ENCODE measurements around the gene EML4. TPM values are rescaled to one million over a fixed set of nuclear protein-coding genes. Genes with fewer than 3 reads are reported as not detected.
A peak's percentile ranks its signal among the peaks of the same experiment; 100 is the strongest.

Gene EML4
- total and polyA plus RNA-seq, 2 of the 13 experiments (the other 11 are each of a cell fraction or from before 2014, with no cell fraction given): 243 to 476 TPM

DNA sequence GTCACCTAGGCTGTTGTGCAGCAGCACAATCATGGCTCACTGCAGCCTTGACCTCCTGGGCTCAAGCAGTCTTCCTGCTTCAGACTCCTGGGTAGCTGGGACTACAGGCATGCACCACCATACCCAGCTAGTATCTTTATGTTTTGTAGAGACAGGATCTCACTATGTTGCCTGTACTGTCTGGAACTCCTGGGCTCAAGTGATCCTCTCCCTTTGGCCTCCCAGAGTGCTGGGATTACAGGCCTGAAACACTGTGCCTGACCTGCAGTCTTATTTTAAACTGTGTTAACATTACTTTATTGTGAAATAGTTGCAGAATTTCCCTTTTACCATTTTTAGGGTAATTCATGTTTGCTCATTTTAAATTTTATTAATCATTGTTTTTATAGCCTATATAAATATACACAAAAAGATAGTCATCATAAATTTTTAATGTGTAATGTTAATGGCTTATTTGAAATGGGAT is 24.6 kb downstream of the EML4 start (continued):
- TF ChIP-seq, protein P1, sequence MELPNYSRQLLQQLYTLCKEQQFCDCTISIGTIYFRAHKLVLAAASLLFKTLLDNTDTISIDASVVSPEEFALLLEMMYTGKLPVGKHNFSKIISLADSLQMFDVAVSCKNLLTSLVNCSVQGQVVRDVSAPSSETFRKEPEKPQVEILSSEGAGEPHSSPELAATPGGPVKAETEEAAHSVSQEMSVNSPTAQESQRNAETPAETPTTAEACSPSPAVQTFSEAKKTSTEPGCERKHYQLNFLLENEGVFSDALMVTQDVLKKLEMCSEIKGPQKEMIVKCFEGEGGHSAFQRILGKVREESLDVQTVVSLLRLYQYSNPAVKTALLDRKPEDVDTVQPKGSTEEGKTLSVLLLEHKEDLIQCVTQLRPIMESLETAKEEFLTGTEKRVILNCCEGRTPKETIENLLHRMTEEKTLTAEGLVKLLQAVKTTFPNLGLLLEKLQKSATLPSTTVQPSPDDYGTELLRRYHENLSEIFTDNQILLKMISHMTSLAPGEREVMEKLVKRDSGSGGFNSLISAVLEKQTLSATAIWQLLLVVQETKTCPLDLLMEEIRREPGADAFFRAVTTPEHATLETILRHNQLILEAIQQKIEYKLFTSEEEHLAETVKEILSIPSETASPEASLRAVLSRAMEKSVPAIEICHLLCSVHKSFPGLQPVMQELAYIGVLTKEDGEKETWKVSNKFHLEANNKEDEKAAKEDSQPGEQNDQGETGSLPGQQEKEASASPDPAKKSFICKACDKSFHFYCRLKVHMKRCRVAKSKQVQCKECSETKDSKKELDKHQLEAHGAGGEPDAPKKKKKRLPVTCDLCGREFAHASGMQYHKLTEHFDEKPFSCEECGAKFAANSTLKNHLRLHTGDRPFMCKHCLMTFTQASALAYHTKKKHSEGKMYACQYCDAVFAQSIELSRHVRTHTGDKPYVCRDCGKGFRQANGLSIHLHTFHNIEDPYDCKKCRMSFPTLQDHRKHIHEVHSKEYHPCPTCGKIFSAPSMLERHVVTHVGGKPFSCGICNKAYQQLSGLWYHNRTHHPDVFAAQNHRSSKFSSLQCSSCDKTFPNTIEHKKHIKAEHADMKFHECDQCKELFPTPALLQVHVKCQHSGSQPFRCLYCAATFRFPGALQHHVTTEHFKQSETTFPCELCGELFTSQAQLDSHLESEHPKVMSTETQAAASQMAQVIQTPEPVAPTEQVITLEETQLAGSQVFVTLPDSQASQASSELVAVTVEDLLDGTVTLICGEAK (IDR thresholded peaks at IDR 0.05): no peak
- TF ChIP-seq, protein P1 (CRISPR knock-in tag; IDR thresholded peaks at IDR 0.05): no peak
- TF ChIP-seq, protein P2, sequence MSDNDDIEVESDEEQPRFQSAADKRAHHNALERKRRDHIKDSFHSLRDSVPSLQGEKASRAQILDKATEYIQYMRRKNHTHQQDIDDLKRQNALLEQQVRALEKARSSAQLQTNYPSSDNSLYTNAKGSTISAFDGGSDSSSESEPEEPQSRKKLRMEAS (IDR thresholded peaks at IDR 0.05): 0 out of 2 replicates have a peak, but pooled peaks have one; percentile 11
- TF ChIP-seq PRPF4 (IDR thresholded peaks at IDR 0.05; ENCODE audit: low read depth, low read length, poor library complexity, severe bottlenecking): no peak
- TF ChIP-seq ISL2 (CRISPR knock-in tag; IDR thresholded peaks at IDR 0.05): no peak
- TF ChIP-seq CEBPB (IDR thresholded peaks at IDR 0.05; ENCODE audit: borderline replicate concordance, low read depth, low read length): peak; percentile 82
- TF ChIP-seq, protein P3, sequence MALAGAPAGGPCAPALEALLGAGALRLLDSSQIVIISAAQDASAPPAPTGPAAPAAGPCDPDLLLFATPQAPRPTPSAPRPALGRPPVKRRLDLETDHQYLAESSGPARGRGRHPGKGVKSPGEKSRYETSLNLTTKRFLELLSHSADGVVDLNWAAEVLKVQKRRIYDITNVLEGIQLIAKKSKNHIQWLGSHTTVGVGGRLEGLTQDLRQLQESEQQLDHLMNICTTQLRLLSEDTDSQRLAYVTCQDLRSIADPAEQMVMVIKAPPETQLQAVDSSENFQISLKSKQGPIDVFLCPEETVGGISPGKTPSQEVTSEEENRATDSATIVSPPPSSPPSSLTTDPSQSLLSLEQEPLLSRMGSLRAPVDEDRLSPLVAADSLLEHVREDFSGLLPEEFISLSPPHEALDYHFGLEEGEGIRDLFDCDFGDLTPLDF (CRISPR knock-in tag; IDR thresholded peaks at IDR 0.05): no peak
- TF ChIP-seq MED1 (CRISPR knock-in tag; IDR thresholded peaks at IDR 0.05): peak; percentile 84
- TF ChIP-seq ZFP36 (IDR thresholded peaks at IDR 0.05; ENCODE audit: borderline replicate concordance, low read depth, low read length, partially characterized antibody): no peak
- TF ChIP-seq TEAD3 (CRISPR knock-in tag; optimal IDR thresholded peaks at IDR 0.05; ENCODE audit: borderline replicate concordance): peak; percentile 65
- TF ChIP-seq ZBTB38 (CRISPR knock-in tag; IDR thresholded peaks at IDR 0.05): 0 out of 2 replicates have a peak, but pooled peaks have one; percentile 28
- TF ChIP-seq ZNF44 (CRISPR knock-in tag; IDR thresholded peaks at IDR 0.05): 0 out of 2 replicates have a peak, but pooled peaks have one; percentile 49
- TF ChIP-seq, protein P4, sequence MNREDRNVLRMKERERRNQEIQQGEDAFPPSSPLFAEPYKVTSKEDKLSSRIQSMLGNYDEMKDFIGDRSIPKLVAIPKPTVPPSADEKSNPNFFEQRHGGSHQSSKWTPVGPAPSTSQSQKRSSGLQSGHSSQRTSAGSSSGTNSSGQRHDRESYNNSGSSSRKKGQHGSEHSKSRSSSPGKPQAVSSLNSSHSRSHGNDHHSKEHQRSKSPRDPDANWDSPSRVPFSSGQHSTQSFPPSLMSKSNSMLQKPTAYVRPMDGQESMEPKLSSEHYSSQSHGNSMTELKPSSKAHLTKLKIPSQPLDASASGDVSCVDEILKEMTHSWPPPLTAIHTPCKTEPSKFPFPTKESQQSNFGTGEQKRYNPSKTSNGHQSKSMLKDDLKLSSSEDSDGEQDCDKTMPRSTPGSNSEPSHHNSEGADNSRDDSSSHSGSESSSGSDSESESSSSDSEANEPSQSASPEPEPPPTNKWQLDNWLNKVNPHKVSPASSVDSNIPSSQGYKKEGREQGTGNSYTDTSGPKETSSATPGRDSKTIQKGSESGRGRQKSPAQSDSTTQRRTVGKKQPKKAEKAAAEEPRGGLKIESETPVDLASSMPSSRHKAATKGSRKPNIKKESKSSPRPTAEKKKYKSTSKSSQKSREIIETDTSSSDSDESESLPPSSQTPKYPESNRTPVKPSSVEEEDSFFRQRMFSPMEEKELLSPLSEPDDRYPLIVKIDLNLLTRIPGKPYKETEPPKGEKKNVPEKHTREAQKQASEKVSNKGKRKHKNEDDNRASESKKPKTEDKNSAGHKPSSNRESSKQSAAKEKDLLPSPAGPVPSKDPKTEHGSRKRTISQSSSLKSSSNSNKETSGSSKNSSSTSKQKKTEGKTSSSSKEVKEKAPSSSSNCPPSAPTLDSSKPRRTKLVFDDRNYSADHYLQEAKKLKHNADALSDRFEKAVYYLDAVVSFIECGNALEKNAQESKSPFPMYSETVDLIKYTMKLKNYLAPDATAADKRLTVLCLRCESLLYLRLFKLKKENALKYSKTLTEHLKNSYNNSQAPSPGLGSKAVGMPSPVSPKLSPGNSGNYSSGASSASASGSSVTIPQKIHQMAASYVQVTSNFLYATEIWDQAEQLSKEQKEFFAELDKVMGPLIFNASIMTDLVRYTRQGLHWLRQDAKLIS (CRISPR knock-in tag; IDR thresholded peaks at IDR 0.05): 0 out of 2 replicates have a peak, but pooled peaks have one; percentile 72
- TF ChIP-seq NFE2L2 (IDR thresholded peaks at IDR 0.05; ENCODE audit: low read length): no peak
- TF ChIP-seq KLF11 (CRISPR knock-in tag; IDR thresholded peaks at IDR 0.05): 0 out of 2 replicates have a peak, but pooled peaks have one; percentile 5
- TF ChIP-seq ZNF883 (CRISPR knock-in tag; IDR thresholded peaks at IDR 0.05; ENCODE audit: not compliant biosample characterization): no peak

All from HepG2 (cell line).